Stomach (tissue), 9 donors: Measurements from ENCODE around the gene SCG5. TPM values are rescaled to one million over a fixed set of nuclear protein-coding genes. Genes with fewer than 3 reads are reported as not detected.

Source experiments
- DNase-seq, 2 donors: peaks; one replicate each; pipeline versions ENCODE4 v3.0.0 to v3.0.0-alpha.2; 2013 to 2019
- H3K27ac ChIP-seq, 5 donors: fragments of 200-600 bp in 4 of 5; sonication (generic) in 4 of 5; one replicate each; pipeline ENCODE4 v1.5.1; 2013 to 2019; ENCODE audit warnings: mild to moderate bottlenecking in 1 of 5, moderate library complexity in 1 of 5
- H3K27me3 ChIP-seq, 3 donors: fragments of 200-600 bp; sonication (generic); one replicate each; pipeline ENCODE4 v1.5.1; 2017 to 2019; ENCODE audit warnings: mixed run types in 1 of 3
- H3K36me3 ChIP-seq, 4 donors: fragments of 200-600 bp; sonication (generic); 1 replicate in 3 of 4; 2 replicates in 1 of 4; pipeline ENCODE4 v1.5.1; 2016 to 2019
- H3K4me1 ChIP-seq, 4 donors: fragments of 200-600 bp; sonication (generic); one replicate each; pipeline ENCODE4 v1.5.1; 2016 to 2019
- H3K4me3 ChIP-seq, 4 donors: fragments of 200-600 bp; sonication (generic) in 3 of 4; one replicate each; pipeline ENCODE4 v1.5.1; 2016 to 2019; ENCODE audit warnings: mild to moderate bottlenecking in 1 of 4
- H3K9me3 ChIP-seq, 4 donors: fragments of 200-600 bp; sonication (generic); one replicate each; pipeline ENCODE4 v1.5.1; 2016 to 2019
- EP300 ChIP-seq: sonication (generic); formaldehyde crosslinking; IDR thresholded peaks from one replicate; pipeline ENCODE4 v1.6.1; 2017; ENCODE audit warnings: antibody characterized with exemption
- POLR2A ChIP-seq, 4 donors: fragments of 450-650 bp; IDR thresholded peaks; one replicate each; pipeline ENCODE4 v1.6.1; 2016; ENCODE audit warnings: antibody characterized with exemption in 4 of 4, control low read depth in 2 of 4, mild to moderate bottlenecking in 1 of 4, moderate library complexity in 1 of 4
- POLR2AphosphoS5 ChIP-seq, 3 donors: sonication (generic); formaldehyde crosslinking; IDR thresholded peaks; one replicate each; pipeline ENCODE4 v1.6.1; 2016; ENCODE audit warnings: antibody characterized with exemption in 3 of 3
- WGBS, 5 donors: extraction: QIAGEN DNeasy Blood & Tissue Kit in 3 of 5; methylation state at CpG; one replicate each; pipeline versions ENCODE4 v1.1.5 to v1.1.7; 2013 to 2018; 5-methylcytosine and 5-hydroxymethylcytosine counted together
- intact Hi-C: fragments of 100-400 bp; cut with DNase I; formaldehyde crosslinking; loops from one replicate; pipeline ENCODE4 v1.15.1; 2023; ENCODE audit warnings: low total_unique reads
- polyA plus RNA-seq, 3 donors: library from polyadenylated mRNA; stranded (reverse); fragments of 200-250 nt; gene quantifications; one replicate each; pipeline ENCODE4 v1.2.3, GENCODE V29; 2013
- total RNA-seq, 5 donors: library from RNA; depleted of rRNA; stranded (reverse); fragments of >200 nt; gene quantifications; one replicate each; pipeline versions ENCODE4 v1.1.0 to v1.2.3, GENCODE V29; 2014 to 2016
- TF ChIP-seq, protein P1 (sequence below), 7 experiments: fragments of 450-650 bp in 4 of 7; fragments of 200-600 bp in 3 of 7; sonication (generic) in 3 of 7; IDR thresholded peaks; one replicate each; pipeline ENCODE4 v1.5.1; 2016 to 2019; ENCODE audit warnings: antibody characterized with exemption in 7 of 7, control low read depth in 2 of 7, mild to moderate bottlenecking in 1 of 7
- donor health status: healthy with polysubstance abuse.
- donor health status: Bipolar disorder and iron deficiency.
- donor health status: healthy.

SCG5 gene
- total and polyA plus RNA-seq, 8 donors, result 1.4 to 16.5 (median 3.9) TPM; not detected in 3

DNA sequence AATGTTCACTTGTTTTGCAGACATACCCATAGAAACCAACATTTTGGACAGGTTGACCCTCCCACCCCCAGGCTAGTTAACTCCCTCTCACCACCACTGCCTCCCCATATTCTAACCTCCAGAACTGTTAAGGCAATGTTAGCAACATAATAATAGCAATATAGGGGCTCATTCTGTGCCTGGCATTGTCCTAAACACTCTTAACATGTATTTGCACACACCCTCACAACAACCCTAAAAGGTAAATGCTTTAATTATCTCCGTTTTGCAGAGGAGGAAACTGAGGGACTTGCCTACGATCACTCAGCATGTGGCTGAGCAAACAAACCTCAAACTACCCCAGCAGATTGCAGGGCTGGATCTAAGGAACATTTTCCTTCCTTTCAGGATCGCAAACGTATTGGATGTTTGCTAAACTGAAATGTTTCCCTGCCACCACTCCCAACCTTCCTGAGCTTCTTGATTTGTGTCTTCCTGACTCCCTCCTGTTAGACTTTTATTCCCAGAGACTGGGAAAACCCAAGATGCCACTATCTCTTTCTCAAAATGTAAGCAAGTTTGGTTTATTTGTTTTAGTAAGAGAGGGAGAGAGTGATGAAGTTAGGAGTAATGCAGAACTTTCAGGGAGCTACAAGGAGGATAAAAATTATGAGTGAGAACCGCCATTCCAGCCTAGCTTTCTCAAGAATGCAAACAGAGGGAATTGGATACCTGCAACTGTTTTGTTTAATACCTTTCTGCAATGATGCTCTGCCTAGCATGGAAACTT is 1.3 kb downstream of the SCG5 start:
- Histone ChIP-seq H3K4me1 (peaks cover 0 to 10% (median 0%) of the 10 kb centered on the region in 4 donors), H3K36me3 (no peaks in the 10 kb centered on the region), H3K9me3 (no peaks in the 10 kb centered on the region), H3K4me3 (no peak overlapping the region), H3K27ac (no peak overlapping the region), H3K27me3 (peaks cover 0 to 26% (median 0%) of the 10 kb centered on the region in 3 donors)
- TF ChIP-seq EP300, result no peak
- TF ChIP-seq, protein P1, sequence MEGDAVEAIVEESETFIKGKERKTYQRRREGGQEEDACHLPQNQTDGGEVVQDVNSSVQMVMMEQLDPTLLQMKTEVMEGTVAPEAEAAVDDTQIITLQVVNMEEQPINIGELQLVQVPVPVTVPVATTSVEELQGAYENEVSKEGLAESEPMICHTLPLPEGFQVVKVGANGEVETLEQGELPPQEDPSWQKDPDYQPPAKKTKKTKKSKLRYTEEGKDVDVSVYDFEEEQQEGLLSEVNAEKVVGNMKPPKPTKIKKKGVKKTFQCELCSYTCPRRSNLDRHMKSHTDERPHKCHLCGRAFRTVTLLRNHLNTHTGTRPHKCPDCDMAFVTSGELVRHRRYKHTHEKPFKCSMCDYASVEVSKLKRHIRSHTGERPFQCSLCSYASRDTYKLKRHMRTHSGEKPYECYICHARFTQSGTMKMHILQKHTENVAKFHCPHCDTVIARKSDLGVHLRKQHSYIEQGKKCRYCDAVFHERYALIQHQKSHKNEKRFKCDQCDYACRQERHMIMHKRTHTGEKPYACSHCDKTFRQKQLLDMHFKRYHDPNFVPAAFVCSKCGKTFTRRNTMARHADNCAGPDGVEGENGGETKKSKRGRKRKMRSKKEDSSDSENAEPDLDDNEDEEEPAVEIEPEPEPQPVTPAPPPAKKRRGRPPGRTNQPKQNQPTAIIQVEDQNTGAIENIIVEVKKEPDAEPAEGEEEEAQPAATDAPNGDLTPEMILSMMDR (IDR thresholded peaks at IDR 0.05), result no peak
- no peak for TF ChIP-seq POLR2AphosphoS5 (IDR thresholded peaks at IDR 0.05)
- TF ChIP-seq POLR2A (IDR thresholded peaks at IDR 0.05), result no peak
- no peak for DNase-seq
- WGBS, 5 donors, result 31 to 53% (median 49%) methylated on average over 5 of the region's 5 CpGs
- intact Hi-C loops, result no loop called here

DNA sequence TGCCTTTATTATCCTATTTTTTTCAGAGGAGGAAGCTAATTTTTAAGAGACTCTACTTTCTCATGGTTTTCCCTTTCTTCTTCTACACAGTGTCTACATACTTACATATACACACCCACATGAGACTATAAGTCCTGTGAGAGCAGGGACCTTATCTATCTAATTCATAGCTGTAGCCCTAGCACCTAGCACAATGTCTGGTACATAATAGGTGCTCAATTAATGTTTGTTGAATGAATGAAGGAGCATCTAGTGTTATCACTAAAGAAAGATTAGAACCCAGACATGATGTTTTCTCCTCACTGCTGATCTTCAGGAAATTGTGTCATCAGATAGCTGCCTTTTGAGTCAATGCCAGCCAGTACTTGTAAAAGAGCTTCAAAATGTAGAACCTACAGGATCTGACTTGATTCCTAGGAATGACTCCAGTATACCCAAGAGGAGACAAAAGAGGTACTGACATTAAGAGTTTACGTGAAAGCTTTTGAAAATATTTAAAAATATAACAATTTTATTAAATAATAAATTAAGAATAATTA is 2.5 kb downstream of the SCG5 start:
- H3K9me3 ChIP-seq, result no peaks in the 10 kb centered on the region
- no peak for DNase-seq
- TF ChIP-seq POLR2AphosphoS5 (IDR thresholded peaks at IDR 0.05), result no peak
- TF ChIP-seq, protein P1 (IDR thresholded peaks at IDR 0.05), result no peak
- TF ChIP-seq EP300, result no peak
- no peak for TF ChIP-seq POLR2A (IDR thresholded peaks at IDR 0.05)
- H3K27ac ChIP-seq, result no peak overlapping the region
- no peak overlapping the region for H3K4me3 ChIP-seq
- peaks cover 0 to 10% (median 0%) of the 10 kb centered on the region in 4 donors for H3K4me1 ChIP-seq
- intact Hi-C loops, result no loop called here
- WGBS, 5 donors, result 91 to 100% (median 97%) methylated on average over 1 of the region's 1 CpG
- H3K27me3 ChIP-seq, result peaks cover 0 to 26% (median 0%) of the 10 kb centered on the region in 3 donors
- H3K36me3 ChIP-seq, result no peaks in the 10 kb centered on the region

DNA sequence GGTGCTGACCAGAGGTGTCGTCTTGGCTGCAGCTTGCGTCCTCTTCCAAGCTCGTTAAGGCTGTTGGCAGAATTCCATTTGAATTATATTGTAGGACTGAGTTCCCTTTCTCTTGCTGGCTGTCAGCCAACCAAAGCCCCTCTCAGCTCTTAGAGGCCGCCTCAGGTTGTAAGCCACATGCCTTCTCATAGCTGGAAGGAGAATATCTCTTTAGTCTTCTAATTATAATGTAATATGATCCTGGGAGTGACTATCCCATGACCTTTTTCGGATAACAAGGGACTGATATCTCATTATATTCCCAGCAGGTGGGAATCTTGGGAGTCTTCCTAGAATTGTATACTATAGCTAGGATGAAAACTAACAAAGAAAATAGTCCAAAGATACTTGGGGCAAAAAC is 4.8 kb downstream of the SCG5 start:
- Histone ChIP-seq H3K9me3 (no peaks in the 10 kb centered on the region), H3K36me3 (no peaks in the 10 kb centered on the region), H3K4me1 (peaks cover 0 to 10% (median under 1%) of the 10 kb centered on the region in 4 donors), H3K27me3 (peaks cover 0 to 22% (median 0%) of the 10 kb centered on the region in 3 donors), H3K4me3 (no peak overlapping the region), H3K27ac (no peak overlapping the region)
- no peak for TF ChIP-seq EP300
- TF ChIP-seq, protein P1 (IDR thresholded peaks at IDR 0.05), result no peak
- no peak for TF ChIP-seq POLR2A (IDR thresholded peaks at IDR 0.05)
- no peak for TF ChIP-seq POLR2AphosphoS5 (IDR thresholded peaks at IDR 0.05)
- 63 to 77% (median 64%) methylated on average over 5 of the region's 5 CpGs for WGBS, 5 donors
- intact Hi-C loops, result no loop called here
- DNase-seq, result peak in 1 of 2 donors; percentile 17

DNA sequence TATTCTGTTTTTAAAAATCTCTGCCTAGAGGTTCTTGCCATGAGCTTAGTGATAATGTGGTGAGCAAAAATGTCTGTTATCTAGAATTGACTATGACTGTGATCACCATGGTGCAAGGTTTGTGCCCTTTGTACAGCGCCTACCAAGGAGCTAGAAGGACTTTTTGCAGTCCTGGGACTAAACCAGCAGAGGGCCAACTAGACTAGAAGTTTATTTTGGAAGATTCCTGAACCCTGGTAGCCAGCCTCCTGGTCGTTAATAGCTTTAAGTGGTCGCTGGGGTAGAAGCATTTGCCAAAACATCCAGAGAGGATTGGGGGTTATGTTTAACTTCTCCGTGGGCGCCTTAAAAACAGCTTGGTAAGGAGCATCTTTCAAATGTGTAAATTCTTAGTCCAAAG is 7.8 kb downstream of the SCG5 start:
- Histone ChIP-seq H3K4me3 (no peak overlapping the region), H3K27me3 (no peaks in the 10 kb centered on the region), H3K36me3 (no peaks in the 10 kb centered on the region), H3K27ac (no peak overlapping the region), H3K9me3 (no peaks in the 10 kb centered on the region), H3K4me1 (peaks cover 0 to 4% (median 0%) of the 10 kb centered on the region in 4 donors)
- 56 to 73% (median 67%) methylated on average over 5 of the region's 5 CpGs for WGBS, 5 donors
- TF ChIP-seq EP300 (no peak), POLR2A (IDR thresholded peaks at IDR 0.05) (no peak), POLR2AphosphoS5 (IDR thresholded peaks at IDR 0.05) (no peak)
- TF ChIP-seq, protein P1 (IDR thresholded peaks at IDR 0.05), result no peak
- no peak for DNase-seq
- intact Hi-C loops, result no loop called here
